ENCODE measurements around the gene FPR1.

- TF ChIP-seq E2F2 (CRISPR knock-in tag; IDR thresholded peaks at IDR 0.05; ENCODE audit: borderline replicate concordance) (no peak), CTCF (CRISPR knock-in tag; IDR thresholded peaks at IDR 0.05) (no peak), HNRNPK (IDR thresholded peaks at IDR 0.05; ENCODE audit: low read depth, low read length, poor library complexity, severe bottlenecking) (no peak), USF2 (IDR thresholded peaks at IDR 0.05; ENCODE audit: low read depth, low read length) (no peak), USF2 (CRISPR knock-in tag; IDR thresholded peaks at IDR 0.05; ENCODE audit: borderline replicate concordance) (no peak), RFXANK (CRISPR knock-in tag; IDR thresholded peaks at IDR 0.05) (no peak), JUND (CRISPR knock-in tag; IDR thresholded peaks at IDR 0.05) (no peak), ARNT (IDR thresholded peaks at IDR 0.05) (no peak), ZBED4 (CRISPR knock-in tag; IDR thresholded peaks at IDR 0.05; ENCODE audit: borderline replicate concordance) (no peak), MEIS1 (CRISPR knock-in tag; IDR thresholded peaks at IDR 0.05; ENCODE audit: borderline replicate concordance) (no peak), HIC2 (CRISPR knock-in tag; IDR thresholded peaks at IDR 0.05; ENCODE audit: low read depth) (no peak), ZNF740 (CRISPR knock-in tag; IDR thresholded peaks at IDR 0.05) (no peak)
Observed at GRCh38 chr19:51792932-51793331, 41.3 kb upstream of the FPR1 start.
